Colon (tissue), 2 donors: Measurements from ENCODE around the gene MIA3.
A peak's percentile ranks its signal among the peaks of the same experiment; 100 is the strongest.

Source experiments
- FAIRE-seq: peaks from 2 replicates; lab custom pipeline; 2012; peaks lifted over from hg19 to GRCh38; lab: Jason Lieb, UNC
- donor health status: control.
- donor health status: control.

The MIA3 gene

GRCh38 chr1:222618880-222619596, 1.1 kb downstream of the MIA3 start:
- FAIRE-seq: no peak

- no peak for FAIRE-seq
These were observed 2.7 kb downstream of the MIA3 start for GRCh38 chr1:222620566-222620965.

- FAIRE-seq: no peak
These were observed 4.9 kb downstream of the MIA3 start for GRCh38 chr1:222622765-222623164.

GRCh38 chr1:222623458-222623857, 5.6 kb downstream of the MIA3 start:
- no peak for FAIRE-seq

DNA sequence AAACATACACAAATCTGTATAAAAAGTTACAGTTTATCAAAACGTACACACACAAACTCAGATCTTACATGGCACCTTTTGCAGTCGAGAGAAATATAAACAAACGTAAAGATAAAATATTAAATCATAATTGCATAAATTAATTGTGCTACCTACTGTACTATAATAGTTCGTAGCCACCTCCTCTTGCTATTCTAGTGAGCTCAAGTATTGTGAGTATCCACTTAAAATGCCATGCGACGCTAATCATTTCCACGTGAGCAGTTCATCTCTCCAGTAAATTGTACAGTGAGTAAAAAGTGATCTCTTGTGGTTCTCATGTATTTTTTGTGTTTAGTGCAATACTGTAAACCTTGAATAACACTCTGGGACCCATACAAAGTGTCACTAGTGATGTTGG, 6.3 kb downstream of the MIA3 start:
- FAIRE-seq: no peak

GRCh38 chr1:222627232-222627631, 9.3 kb downstream of the MIA3 start:
- no peak for FAIRE-seq

DNA sequence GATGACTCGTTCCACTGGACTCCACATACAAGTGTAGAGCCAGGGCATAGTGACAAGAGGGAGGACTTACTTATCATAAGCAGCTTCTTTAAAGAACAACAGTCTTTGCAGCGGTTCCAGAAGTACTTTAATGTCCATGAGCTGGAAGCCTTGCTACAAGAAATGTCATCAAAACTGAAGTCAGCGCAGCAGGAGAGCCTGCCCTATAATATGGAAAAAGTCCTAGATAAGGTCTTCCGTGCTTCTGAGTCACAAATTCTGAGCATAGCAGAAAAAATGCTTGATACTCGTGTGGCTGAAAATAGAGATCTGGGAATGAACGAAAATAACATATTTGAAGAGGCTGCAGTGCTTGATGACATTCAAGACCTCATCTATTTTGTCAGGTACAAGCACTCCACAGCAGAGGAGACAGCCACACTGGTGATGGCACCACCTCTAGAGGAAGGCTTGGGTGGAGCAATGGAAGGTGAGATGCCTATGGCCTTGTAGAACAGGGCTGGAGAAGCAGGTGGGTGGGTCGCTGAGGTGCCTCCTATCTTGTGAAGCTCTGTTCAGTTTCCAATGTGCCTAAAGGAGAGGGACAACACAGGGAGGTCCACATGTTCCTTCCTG, 12.1 kb downstream of the MIA3 start:
- no peak for FAIRE-seq

GRCh38 chr1:222631611-222632208, 13.8 kb downstream of the MIA3 start:
- no peak for FAIRE-seq

DNA sequence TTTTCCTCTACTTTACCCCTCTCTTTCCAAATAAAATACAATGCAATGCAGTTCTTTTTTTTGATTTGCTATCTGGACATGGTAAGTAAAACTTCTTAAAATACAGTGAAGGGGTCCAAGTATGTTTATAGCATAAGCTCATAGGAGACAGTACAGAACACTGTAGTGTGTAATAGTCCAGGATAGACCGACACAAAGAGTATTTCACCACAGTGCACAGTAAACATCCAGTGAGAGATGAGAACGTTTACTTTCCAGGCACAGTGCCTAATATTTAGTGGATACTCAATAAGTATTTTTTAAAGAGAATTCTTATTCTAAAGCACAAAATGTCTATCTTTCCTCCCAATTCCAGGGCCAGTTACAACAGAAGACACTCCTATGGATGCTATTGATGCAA, 14.9 kb downstream of the MIA3 start:
- FAIRE-seq: no peak

- no peak for FAIRE-seq
These were observed 16.5 kb downstream of the MIA3 start for GRCh38 chr1:222634180-222635013.

- FAIRE-seq: no peak
These were observed 23.5 kb downstream of the MIA3 start for GRCh38 chr1:222641269-222641948.

DNA sequence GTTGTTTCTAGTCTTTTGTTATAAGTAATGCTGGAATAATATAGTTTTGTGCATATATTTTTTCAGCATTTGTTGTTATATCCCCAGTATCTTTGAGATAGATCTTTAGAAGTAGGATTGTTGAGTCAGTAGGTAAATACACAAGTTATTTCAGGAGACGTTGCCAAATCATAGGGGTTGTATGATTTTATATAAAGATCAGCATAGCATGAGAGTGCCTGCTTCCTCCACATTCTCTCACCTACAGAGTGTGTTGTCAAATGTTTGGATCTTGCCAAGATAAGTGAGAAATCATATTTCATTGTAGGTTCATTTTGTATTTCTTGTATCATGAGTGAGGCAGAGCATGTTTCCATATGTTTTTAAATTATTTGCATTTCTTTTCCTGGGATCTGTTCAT, 24.6 kb downstream of the MIA3 start:
- no peak for FAIRE-seq

- no peak for FAIRE-seq
These were observed 25.7 kb downstream of the MIA3 start for GRCh38 chr1:222643606-222643937.

DNA sequence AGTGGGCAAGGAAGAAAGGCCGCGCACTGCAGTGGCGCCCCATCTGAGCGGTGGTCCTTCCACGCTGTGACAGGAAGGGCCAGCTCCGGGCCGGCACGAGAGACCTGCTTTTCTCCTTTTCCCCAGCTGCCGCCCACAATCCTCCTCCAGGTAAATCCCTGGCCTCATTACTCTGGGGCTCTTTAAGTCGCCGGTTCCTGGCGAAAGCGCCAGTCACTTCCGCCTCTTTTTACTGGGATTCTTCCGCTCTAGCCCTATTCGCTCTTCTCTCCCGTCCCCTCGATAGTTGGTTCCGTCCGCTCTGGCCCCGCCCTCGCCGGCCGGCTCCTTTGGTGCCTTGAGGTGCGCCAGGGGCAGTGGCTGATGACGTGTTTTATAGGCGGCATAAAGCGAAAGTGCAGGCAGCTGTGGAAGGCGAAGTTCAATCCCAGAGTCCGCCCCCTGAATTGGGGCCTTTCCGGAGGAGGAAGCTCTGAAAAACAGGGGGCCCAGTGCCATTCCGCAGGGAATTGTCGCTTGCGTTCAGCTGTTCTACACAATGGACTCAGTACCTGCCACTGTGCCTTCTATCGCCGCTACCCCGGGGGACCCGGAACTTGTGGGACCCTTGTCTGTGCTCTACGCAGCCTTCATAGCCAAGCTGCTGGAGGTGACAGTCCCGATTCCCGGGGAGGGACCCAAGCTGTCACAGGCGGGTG, 26.2 kb downstream of the MIA3 start:
- FAIRE-seq: peak; percentile 93

DNA sequence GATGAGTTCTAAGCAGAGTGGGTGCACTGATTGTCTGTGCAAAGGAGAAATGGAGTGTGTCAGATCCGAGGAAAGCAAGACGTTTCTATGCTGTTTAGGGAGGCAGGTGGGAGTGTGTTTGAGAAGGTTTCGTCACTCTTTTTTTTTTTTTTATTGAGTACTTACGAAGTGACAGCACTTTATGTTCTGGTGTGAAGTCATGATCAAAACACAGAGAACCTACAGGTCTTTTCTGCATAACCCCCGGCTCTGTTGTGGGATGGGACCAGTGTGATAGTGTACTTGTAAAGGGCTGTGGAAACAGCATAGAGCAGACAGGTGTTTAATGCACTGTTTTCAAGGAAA, 26.7 kb downstream of the MIA3 start:
- no peak for FAIRE-seq

GRCh38 chr1:222652676-222653075, 34.8 kb downstream of the MIA3 start:
- no peak for FAIRE-seq

- no peak for FAIRE-seq
These were observed 35.4 kb downstream of the MIA3 start for GRCh38 chr1:222653178-222653827.

DNA sequence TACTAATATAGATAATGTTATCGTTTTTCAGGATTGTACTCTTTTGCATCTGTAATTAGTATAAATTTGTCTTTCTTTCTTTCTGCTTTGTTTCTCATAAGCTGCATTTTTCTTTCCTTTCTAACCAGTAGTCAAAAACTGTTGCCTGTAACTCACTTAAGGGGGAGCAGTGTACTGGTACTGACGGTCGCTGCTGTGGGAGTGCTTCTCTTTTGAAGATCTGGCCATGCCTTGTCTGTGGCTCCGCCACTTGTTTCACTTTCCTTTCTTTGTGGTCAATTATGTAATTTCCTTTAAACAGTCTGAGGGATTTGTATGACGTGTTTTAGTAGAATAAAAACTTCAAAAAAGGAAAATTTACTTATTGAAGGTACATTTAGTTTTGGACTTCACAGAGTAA, 37.0 kb downstream of the MIA3 start:
- FAIRE-seq: peak; percentile 94

DNA sequence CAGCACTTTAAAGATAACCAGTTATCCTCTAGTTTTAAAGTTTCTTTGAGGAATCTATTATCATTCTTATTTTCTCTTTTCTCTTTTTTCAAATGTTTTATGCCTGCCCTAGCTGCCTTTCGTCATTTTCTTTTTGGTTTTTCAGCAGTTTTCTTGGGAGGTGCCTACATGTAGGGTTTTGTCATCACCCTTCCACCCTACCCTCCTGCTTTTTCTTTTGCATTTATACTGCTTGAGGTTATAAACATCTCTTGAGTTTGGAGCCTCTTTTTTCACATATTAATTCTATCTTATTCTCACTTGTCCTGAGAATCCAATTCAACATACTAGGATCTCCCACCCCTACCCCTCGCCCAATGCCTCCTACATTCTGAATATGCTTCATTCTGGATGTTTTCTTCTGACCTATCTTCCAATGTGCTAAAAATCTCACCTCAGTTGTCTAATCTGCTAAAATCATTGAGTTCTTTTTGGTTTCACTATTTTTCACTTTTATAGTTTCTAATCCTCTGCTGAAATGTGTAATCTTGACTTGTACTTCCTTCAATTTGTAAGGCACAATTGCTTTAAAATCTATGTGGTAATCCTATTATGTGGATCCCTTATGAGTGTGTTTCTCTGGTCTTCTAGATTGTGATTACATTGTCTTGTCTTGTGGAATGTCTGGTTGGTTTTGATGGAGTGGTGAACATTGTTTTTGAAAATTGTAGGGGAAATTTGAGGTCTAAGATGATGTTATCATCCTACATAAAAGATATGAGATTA, 38.7 kb downstream of the MIA3 start:
- FAIRE-seq: no peak

- no peak for FAIRE-seq
These were observed 40.0 kb downstream of the MIA3 start for GRCh38 chr1:222657899-222658298.
